LNCAP (cell line): ENCODE results near the gene TMEM201.

Source experiments
- CTCF ChIP-seq: fragments of 450-650 bp; IDR thresholded peaks from 2 replicates; pipeline ENCODE4 v1.5.1; 2017; ENCODE audit warnings: mild to moderate bottlenecking

Gene TMEM201

GRCh38 chr1:9612162-9612845 lies 23.6 kb downstream of the TMEM201 start:
- TF ChIP-seq CTCF: no peak

- TF ChIP-seq CTCF: no peak
Measured at GRCh38 chr1:9612871-9613624, 24.3 kb downstream of the TMEM201 start.

GRCh38 chr1:9613625-9614299 lies 25.1 kb downstream of the TMEM201 start:
- TF ChIP-seq CTCF: no peak

- TF ChIP-seq CTCF: peak; percentile 39
Measured at GRCh38 chr1:9615316-9616063, 26.8 kb downstream of the TMEM201 start.

- no peak for TF ChIP-seq CTCF
Measured at GRCh38 chr1:9618909-9619679, 30.4 kb downstream of the TMEM201 start.

- no peak for TF ChIP-seq CTCF
Measured at GRCh38 chr1:9621032-9621431, 32.3 kb downstream of the TMEM201 start.

- TF ChIP-seq CTCF: no peak
Measured at GRCh38 chr1:9624081-9624480, 35.4 kb downstream of the TMEM201 start.
